Measurements from ENCODE around the gene PIK3IP1. TPM values are rescaled to one million over a fixed set of nuclear protein-coding genes. Genes with fewer than 3 reads are reported as not detected.
"Not testable (repeated sequence)": the region's sequence is repeated elsewhere in the genome, so short reads cannot be mapped to it uniquely, and the experiment has no call there.

Gene PIK3IP1
- total RNA-seq, 1 donor from 2014 or later, result 10.3 TPM

GRCh38 chr22:31327806-31328543 lies 35.7 kb upstream of the PIK3IP1 start:
- Mint-ChIP-seq H3K4me1 (ENCODE audit: unreplicated experiment) (peaks cover 3% of the 10 kb centered on the region), H3K4me3 (ENCODE audit: unreplicated experiment) (no peak overlapping the region), H3K36me3 (ENCODE audit: unreplicated experiment) (peaks cover 43% of the 10 kb centered on the region), H3K9me3 (ENCODE audit: unreplicated experiment) (no peaks in the 10 kb centered on the region), H3K27ac (ENCODE audit: unreplicated experiment) (no peak overlapping the region), H3K27me3 (ENCODE audit: unreplicated experiment) (no peaks in the 10 kb centered on the region)
- TF ChIP-seq, protein P1, sequence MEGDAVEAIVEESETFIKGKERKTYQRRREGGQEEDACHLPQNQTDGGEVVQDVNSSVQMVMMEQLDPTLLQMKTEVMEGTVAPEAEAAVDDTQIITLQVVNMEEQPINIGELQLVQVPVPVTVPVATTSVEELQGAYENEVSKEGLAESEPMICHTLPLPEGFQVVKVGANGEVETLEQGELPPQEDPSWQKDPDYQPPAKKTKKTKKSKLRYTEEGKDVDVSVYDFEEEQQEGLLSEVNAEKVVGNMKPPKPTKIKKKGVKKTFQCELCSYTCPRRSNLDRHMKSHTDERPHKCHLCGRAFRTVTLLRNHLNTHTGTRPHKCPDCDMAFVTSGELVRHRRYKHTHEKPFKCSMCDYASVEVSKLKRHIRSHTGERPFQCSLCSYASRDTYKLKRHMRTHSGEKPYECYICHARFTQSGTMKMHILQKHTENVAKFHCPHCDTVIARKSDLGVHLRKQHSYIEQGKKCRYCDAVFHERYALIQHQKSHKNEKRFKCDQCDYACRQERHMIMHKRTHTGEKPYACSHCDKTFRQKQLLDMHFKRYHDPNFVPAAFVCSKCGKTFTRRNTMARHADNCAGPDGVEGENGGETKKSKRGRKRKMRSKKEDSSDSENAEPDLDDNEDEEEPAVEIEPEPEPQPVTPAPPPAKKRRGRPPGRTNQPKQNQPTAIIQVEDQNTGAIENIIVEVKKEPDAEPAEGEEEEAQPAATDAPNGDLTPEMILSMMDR (IDR thresholded peaks at IDR 0.05), result no peak
- DNase-seq (ENCODE audit: extremely low spot score, unreplicated experiment), result no peak

GRCh38 chr22:31326877-31327276 lies 34.6 kb upstream of the PIK3IP1 start:
- Mint-ChIP-seq H3K27me3 (ENCODE audit: unreplicated experiment) (no peaks in the 10 kb centered on the region), H3K4me3 (ENCODE audit: unreplicated experiment) (no peak overlapping the region), H3K4me1 (ENCODE audit: unreplicated experiment) (peaks cover 3% of the 10 kb centered on the region), H3K9me3 (ENCODE audit: unreplicated experiment) (no peaks in the 10 kb centered on the region), H3K36me3 (ENCODE audit: unreplicated experiment) (peaks cover 36% of the 10 kb centered on the region), H3K27ac (ENCODE audit: unreplicated experiment) (no peak overlapping the region)
- TF ChIP-seq, protein P1 (IDR thresholded peaks at IDR 0.05), result no peak
- no peak for DNase-seq (ENCODE audit: extremely low spot score, unreplicated experiment)

- H3K36me3 Mint-ChIP-seq (ENCODE audit: unreplicated experiment), result peaks cover 25% of the 10 kb centered on the region
- TF ChIP-seq, protein P1 (IDR thresholded peaks at IDR 0.05), result no peak
- H3K27ac Mint-ChIP-seq (ENCODE audit: unreplicated experiment), result no peak overlapping the region
These were observed 31.6 kb upstream of the PIK3IP1 start for GRCh38 chr22:31323578-31324550.

DNA sequence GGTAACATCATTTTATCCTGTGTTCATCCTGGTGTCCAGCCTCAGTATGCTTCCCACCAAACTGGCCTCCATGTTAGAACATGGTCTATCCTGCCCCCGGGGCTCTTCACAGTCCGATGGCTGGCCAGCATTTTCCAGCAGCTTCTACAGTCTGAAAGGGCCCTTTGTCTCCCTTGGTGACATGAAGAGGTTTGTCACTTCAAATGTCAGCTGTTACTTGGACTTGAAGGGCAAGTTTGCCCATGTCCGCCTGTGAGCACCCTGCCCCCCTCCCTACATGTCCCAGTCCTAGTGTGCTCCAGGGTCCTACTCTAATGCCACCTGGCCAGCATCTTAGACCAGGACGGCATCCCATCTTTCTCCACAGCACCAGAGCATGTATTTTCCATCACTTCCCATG lies 29.1 kb upstream of the PIK3IP1 start:
- no peaks in the 10 kb centered on the region for H3K4me1 Mint-ChIP-seq (ENCODE audit: unreplicated experiment)
- no peak overlapping the region for H3K4me3 Mint-ChIP-seq (ENCODE audit: unreplicated experiment)
- TF ChIP-seq, protein P1 (IDR thresholded peaks at IDR 0.05), result no peak
- DNase-seq (ENCODE audit: extremely low spot score, unreplicated experiment), result no peak
- no peak overlapping the region for H3K27ac Mint-ChIP-seq (ENCODE audit: unreplicated experiment)
- no peaks in the 10 kb centered on the region for H3K9me3 Mint-ChIP-seq (ENCODE audit: unreplicated experiment)
- peaks cover 16% of the 10 kb centered on the region for H3K36me3 Mint-ChIP-seq (ENCODE audit: unreplicated experiment)
- H3K27me3 Mint-ChIP-seq (ENCODE audit: unreplicated experiment), result no peaks in the 10 kb centered on the region

More at GRCh38 chr22:31323578-31324550, 31.6 kb upstream of the PIK3IP1 start:
- H3K4me3 Mint-ChIP-seq (ENCODE audit: unreplicated experiment), result no peak overlapping the region
- peaks cover 3% of the 10 kb centered on the region for H3K4me1 Mint-ChIP-seq (ENCODE audit: unreplicated experiment)
- DNase-seq (ENCODE audit: extremely low spot score, unreplicated experiment), result no peak
- no peaks in the 10 kb centered on the region for H3K27me3 Mint-ChIP-seq (ENCODE audit: unreplicated experiment)
- H3K9me3 Mint-ChIP-seq (ENCODE audit: unreplicated experiment), result no peaks in the 10 kb centered on the region

DNA sequence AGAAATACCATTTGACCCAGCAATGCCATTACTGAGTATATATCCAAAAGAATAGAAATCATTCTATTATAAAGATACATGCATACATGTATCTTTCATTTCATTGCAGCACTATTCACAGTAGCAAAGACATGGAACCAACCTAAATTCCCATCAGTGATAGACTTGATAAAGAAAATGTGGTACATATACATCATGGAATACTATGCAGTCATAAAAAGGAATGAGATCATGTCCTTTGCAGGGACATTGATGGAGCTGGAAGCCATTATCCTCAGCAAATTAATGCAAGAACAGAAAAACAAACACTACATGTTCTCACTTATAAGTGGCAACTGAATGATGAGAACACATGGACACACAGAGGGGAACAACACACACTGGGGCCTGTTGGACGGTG lies 21.9 kb upstream of the PIK3IP1 start:
- not testable (repeated sequence) for H3K27ac Mint-ChIP-seq (ENCODE audit: unreplicated experiment); DNase-seq (ENCODE audit: extremely low spot score, unreplicated experiment); H3K9me3 Mint-ChIP-seq (ENCODE audit: unreplicated experiment); H3K4me3 Mint-ChIP-seq (ENCODE audit: unreplicated experiment); H3K36me3 Mint-ChIP-seq (ENCODE audit: unreplicated experiment); H3K27me3 Mint-ChIP-seq (ENCODE audit: unreplicated experiment); H3K4me1 Mint-ChIP-seq (ENCODE audit: unreplicated experiment)

All from osteocyte (in vitro differentiated cells).